IMR-90 (cell line): ENCODE measurements around the gene MROH7. TPM values are rescaled to one million over a fixed set of nuclear protein-coding genes. Genes with fewer than 3 reads are reported as not detected.

Source experiments
- ATAC-seq: fragments of 200-7000 bp; cut with Tn5 transposase; 2 replicates; pipeline ENCODE4 v1.9.1; 2020; ENCODE audit warnings: low read depth, mild to moderate bottlenecking, moderate library complexity
- BruUV-seq: library from RNA; stranded (reverse); fragments of 400-500 nt; replicated peaks from 2 replicates; lab custom pipeline; 2021; lab: Mats Ljungman, UMichigan
- CTCF ChIA-PET: fragments of 300-600 bp; formaldehyde crosslinking; extraction: SDS; loops from one replicate; lab custom pipeline; 2021; ENCODE audit warnings: antibody characterized with exemption; lab: Yijun Ruan, JAX
- POLR2A ChIA-PET: fragments of 300-600 bp; sonication (Branson Sonifier 250); formaldehyde crosslinking; loops from one replicate; lab custom pipeline; 2022; ENCODE audit warnings: antibody characterized with exemption; ENCODE audit not compliant: unreplicated experiment; lab: Charles Lee
- DNase-seq: peaks from one replicate; pipeline ENCODE4 v3.0.0; 2013
- H2AFZ ChIP-seq: replicated peaks from 2 replicates; pipeline ENCODE3; 2013; ENCODE audit warnings: low read length, mild to moderate bottlenecking; ENCODE audit not compliant: poor library complexity
- H2AK5ac ChIP-seq: 2 replicates; pipeline ENCODE4 v1.6.1; 2013; ENCODE audit warnings: low read depth, low read length, inconsistent platforms
- H2AK9ac ChIP-seq: replicated peaks from 2 replicates; pipeline ENCODE3; 2013; ENCODE audit warnings: mild to moderate bottlenecking, low read depth, low read length, moderate library complexity; ENCODE audit not compliant: poor library complexity
- H2BK120ac ChIP-seq: 2 replicates; pipeline ENCODE4 v1.6.1; 2013; ENCODE audit warnings: low read depth, low read length, inconsistent platforms
- H2BK15ac ChIP-seq: 3 replicates; pipeline ENCODE4 v1.6.1; 2013; ENCODE audit warnings: low read depth, low read length, inconsistent platforms
- H2BK20ac ChIP-seq: 2 replicates; pipeline ENCODE4 v1.6.1; 2013; ENCODE audit warnings: low read depth, mild to moderate bottlenecking, inconsistent platforms, low read length, moderate library complexity
- H2BK5ac ChIP-seq: 2 replicates; pipeline ENCODE4 v1.6.1; 2013; ENCODE audit warnings: mild to moderate bottlenecking, low read depth, low read length, inconsistent platforms; ENCODE audit not compliant: poor library complexity, severe bottlenecking
- H3K14ac ChIP-seq: replicated peaks from 2 replicates; pipeline ENCODE4 v1.6.1; 2013; ENCODE audit warnings: low read depth, low read length, inconsistent platforms
- H3K18ac ChIP-seq: 2 replicates; pipeline ENCODE4 v1.6.1; 2013; ENCODE audit warnings: low read depth, low read length, control low read depth
- H3K23ac ChIP-seq: 2 replicates; pipeline ENCODE4 v1.6.1; 2013; ENCODE audit warnings: low read depth, low read length, inconsistent platforms
- H3K27ac ChIP-seq: 2 replicates; pipeline ENCODE4 v1.5.1; 2013; ENCODE audit warnings: mild to moderate bottlenecking, control low read depth, low read length; ENCODE audit not compliant: insufficient read depth
- H3K27me3 ChIP-seq: 2 replicates; pipeline ENCODE4 v1.6.1; 2013; ENCODE audit warnings: low read length; ENCODE audit not compliant: control insufficient read depth, insufficient read depth
- H3K36me3 ChIP-seq: 2 replicates; pipeline ENCODE4 v1.6.1; 2013; ENCODE audit warnings: low read length, mixed read lengths; ENCODE audit not compliant: control insufficient read depth, insufficient read depth
- H3K4ac ChIP-seq: 2 replicates; pipeline ENCODE4 v1.6.1; 2013; ENCODE audit warnings: low read depth, low read length, inconsistent platforms
- H3K4me1 ChIP-seq: 2 replicates; pipeline ENCODE4 v1.6.1; 2013; ENCODE audit warnings: low read length, mixed read lengths; ENCODE audit not compliant: control insufficient read depth, insufficient read depth
- H3K4me2 ChIP-seq: 2 replicates; pipeline ENCODE4 v1.6.1; 2013; ENCODE audit warnings: low read depth, mild to moderate bottlenecking, control low read depth, low read length, moderate library complexity
- H3K4me3 ChIP-seq: 2 replicates; pipeline ENCODE4 v1.5.1; 2013; ENCODE audit warnings: low read depth, mild to moderate bottlenecking, control low read depth, low read length, moderate library complexity; ENCODE audit not compliant: insufficient read depth
- H3K56ac ChIP-seq: 2 replicates; pipeline ENCODE4 v1.6.1; 2013; ENCODE audit warnings: low read length, inconsistent platforms; ENCODE audit not compliant: insufficient read depth; ENCODE audit errors: extremely low read depth
- H3K79me1 ChIP-seq, 2 experiments: 2 replicates each; pipeline ENCODE4 v1.6.1; 2013; ENCODE audit warnings: low read length in 2 of 2, inconsistent platforms in 1 of 2, low read depth in 1 of 2
- H3K9ac ChIP-seq: 2 replicates; pipeline ENCODE4 v1.6.1; 2013; ENCODE audit warnings: low read depth, low read length, control low read depth
- H3K9me1 ChIP-seq: 2 replicates; pipeline ENCODE4 v1.6.1; 2013; ENCODE audit warnings: low read length, inconsistent platforms; ENCODE audit not compliant: insufficient read depth
- H3K9me3 ChIP-seq: 2 replicates; pipeline ENCODE4 v1.6.1; 2013; ENCODE audit warnings: low read length; ENCODE audit not compliant: control insufficient read depth, insufficient read depth
- H4K20me1 ChIP-seq: 2 replicates; pipeline ENCODE4 v1.6.1; 2013; ENCODE audit warnings: low read length, inconsistent platforms; ENCODE audit not compliant: insufficient read depth
- H4K5ac ChIP-seq: 2 replicates; pipeline ENCODE4 v1.6.1; 2013; ENCODE audit warnings: mild to moderate bottlenecking, low read depth, low read length, control low read depth
- H4K8ac ChIP-seq, 2 experiments: 2 replicates each; pipeline ENCODE4 v1.6.1; 2013; ENCODE audit warnings: low read depth in 2 of 2, low read length in 2 of 2, control low read depth in 1 of 2, inconsistent platforms in 1 of 2
- H4K91ac ChIP-seq: 2 replicates; pipeline ENCODE4 v1.6.1; 2013; ENCODE audit warnings: low read depth, low read length, inconsistent platforms; ENCODE audit not compliant: insufficient read depth
- CTCF ChIP-seq: conservative IDR thresholded peaks from 2 replicates; pipeline ENCODE4 v1.5.1; 2012; ENCODE audit warnings: mild to moderate bottlenecking, low read depth, low read length, improper control_type of control experiment
- MAZ ChIP-seq: IDR thresholded peaks from 2 replicates; pipeline ENCODE4 v1.6.1; 2012; ENCODE audit warnings: low read depth, mild to moderate bottlenecking, low read length, improper control_type of control experiment, moderate library complexity, borderline replicate concordance
- RAD21 ChIP-seq: IDR thresholded peaks from 2 replicates; pipeline ENCODE4 v1.6.1; 2012; ENCODE audit warnings: low read length, improper control_type of control experiment
- RCOR1 ChIP-seq: IDR thresholded peaks from 2 replicates; pipeline ENCODE4 v1.6.1; 2012; ENCODE audit warnings: mild to moderate bottlenecking, low read length, improper control_type of control experiment; ENCODE audit not compliant: insufficient replicate concordance
- USF2 ChIP-seq: fragments of 150-350 bp; IDR thresholded peaks from 2 replicates; pipeline ENCODE4 v1.6.1; 2017; ENCODE audit warnings: mild to moderate bottlenecking, antibody characterized with exemption, low read length, low read depth
- WGBS, 2 experiments: methylation state at CpG; one replicate each; pipeline versions ENCODE4 v1.1.5 to v1.1.7; 2013; ENCODE audit warnings: missing lambda C conversion rate in 2 of 2; ENCODE audit not compliant: insufficient read length in 1 of 2; ENCODE audit errors: extremely low coverage in 2 of 2; 5-methylcytosine and 5-hydroxymethylcytosine counted together
- dilution Hi-C: fragments of 300-500 bp; cut with HindIII; formaldehyde crosslinking; loops from one replicate; pipeline ENCODE4 v1.14.3; 2018; ENCODE audit warnings: low sequenced_read_pairs; ENCODE audit not compliant: unreplicated experiment
- in situ Hi-C: fragments of 300-500 bp; cut with MboI; formaldehyde crosslinking; loops from 3 replicates; pipeline ENCODE4 v1.14.3; 2019; ENCODE audit warnings: low sequenced_read_pairs, inconsistent platforms, mixed read lengths
- intact Hi-C: fragments of 100-400 bp; cut with micrococcal nuclease; formaldehyde crosslinking; loops from 2 replicates; pipeline ENCODE4 v1.10.0; 2022
- polyA plus RNA-seq, 3 experiments: library from polyadenylated mRNA; depleted of rRNA; stranded (reverse); fragments of >200 nt; gene quantifications; 2 replicates each; pipeline ENCODE4 v1.2.3, GENCODE V29; 2012; ENCODE audit warnings: low replicate concordance in 1 of 3
- total RNA-seq: library from RNA; depleted of rRNA; stranded (reverse); fragments of >200 nt; gene quantifications from 2 replicates; pipeline ENCODE4 v1.2.3, GENCODE V29; 2012

MROH7 gene
- total and polyA plus RNA-seq, 2 of the 4 experiments (the other 2 are of a cell fraction), result not detected

- 100% methylated on average over 1 of the region's 6 CpGs; no CpG with 5 or more reads in 1 of the 2 experiments for WGBS, 2 experiments
- dilution Hi-C loops (no loop called here), in situ Hi-C loops (no loop called here)
Observed at GRCh38 chr1:54603241-54603640, 38.3 kb upstream of the MROH7 start.

More at GRCh38 chr1:54603241-54603640, 38.3 kb upstream of the MROH7 start:
- H3K27ac ChIP-seq, result no peak overlapping the region
- H3K4me3 ChIP-seq, result no peak overlapping the region
- H3K23ac ChIP-seq, result no peak overlapping the region
- H4K5ac ChIP-seq, result no peak overlapping the region
- ATAC-seq (no peak), DNase-seq (no peak)
- H3K9ac ChIP-seq, result no peak overlapping the region
- H3K27me3 ChIP-seq, result no peaks in the 10 kb centered on the region
- H2BK5ac ChIP-seq, result no peak overlapping the region
- H2BK15ac ChIP-seq, result no peak overlapping the region
- no peaks in the 10 kb centered on the region for H3K79me1 ChIP-seq
- intact Hi-C loops, result no loop called here
- no peak overlapping the region for H2BK20ac ChIP-seq
- H3K9me1 ChIP-seq, result peaks cover 8% of the 10 kb centered on the region
- H2AFZ ChIP-seq, result no peak overlapping the region
- TF ChIP-seq MAZ (no peak), RCOR1 (no peak), RAD21 (no peak), USF2 (no peak), CTCF (no peak)
- H3K14ac ChIP-seq, result no peak overlapping the region
- no peak overlapping the region for H4K91ac ChIP-seq
- no peaks in the 10 kb centered on the region for H3K9me3 ChIP-seq
- no peak overlapping the region for H2AK5ac ChIP-seq
- BruUV-seq, result no TSS peak
- no peaks in the 10 kb centered on the region for H3K36me3 ChIP-seq
- no peak overlapping the region for H3K4me2 ChIP-seq
- H4K8ac ChIP-seq, result no peak overlapping the region
- no peak overlapping the region for H3K56ac ChIP-seq
- H2BK120ac ChIP-seq, result no peak overlapping the region
- no peak overlapping the region for H3K4ac ChIP-seq
- no peaks in the 10 kb centered on the region for H3K4me1 ChIP-seq
- H3K18ac ChIP-seq, result no peak overlapping the region
- no peak overlapping the region for H2AK9ac ChIP-seq
- H4K20me1 ChIP-seq, result no peaks in the 10 kb centered on the region
- ChIA-PET POLR2A (no interaction called here), CTCF (no interaction called here)
